NCI-H82 treated with DMSO at 0.1 percent for 48 hours (cell line): ENCODE measurements around the gene TMEM203.
"Not testable (repeated sequence)": the region's sequence is repeated elsewhere in the genome, so short reads cannot be mapped to it uniquely, and the experiment has no call there.

Experiments
- DNase-seq: peaks from one replicate; lab custom pipeline; 2025; ENCODE audit not compliant: unreplicated experiment; lab: John Stamatoyannopoulos, UW

The TMEM203 gene, protein sequence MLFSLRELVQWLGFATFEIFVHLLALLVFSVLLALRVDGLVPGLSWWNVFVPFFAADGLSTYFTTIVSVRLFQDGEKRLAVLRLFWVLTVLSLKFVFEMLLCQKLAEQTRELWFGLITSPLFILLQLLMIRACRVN

DNA sequence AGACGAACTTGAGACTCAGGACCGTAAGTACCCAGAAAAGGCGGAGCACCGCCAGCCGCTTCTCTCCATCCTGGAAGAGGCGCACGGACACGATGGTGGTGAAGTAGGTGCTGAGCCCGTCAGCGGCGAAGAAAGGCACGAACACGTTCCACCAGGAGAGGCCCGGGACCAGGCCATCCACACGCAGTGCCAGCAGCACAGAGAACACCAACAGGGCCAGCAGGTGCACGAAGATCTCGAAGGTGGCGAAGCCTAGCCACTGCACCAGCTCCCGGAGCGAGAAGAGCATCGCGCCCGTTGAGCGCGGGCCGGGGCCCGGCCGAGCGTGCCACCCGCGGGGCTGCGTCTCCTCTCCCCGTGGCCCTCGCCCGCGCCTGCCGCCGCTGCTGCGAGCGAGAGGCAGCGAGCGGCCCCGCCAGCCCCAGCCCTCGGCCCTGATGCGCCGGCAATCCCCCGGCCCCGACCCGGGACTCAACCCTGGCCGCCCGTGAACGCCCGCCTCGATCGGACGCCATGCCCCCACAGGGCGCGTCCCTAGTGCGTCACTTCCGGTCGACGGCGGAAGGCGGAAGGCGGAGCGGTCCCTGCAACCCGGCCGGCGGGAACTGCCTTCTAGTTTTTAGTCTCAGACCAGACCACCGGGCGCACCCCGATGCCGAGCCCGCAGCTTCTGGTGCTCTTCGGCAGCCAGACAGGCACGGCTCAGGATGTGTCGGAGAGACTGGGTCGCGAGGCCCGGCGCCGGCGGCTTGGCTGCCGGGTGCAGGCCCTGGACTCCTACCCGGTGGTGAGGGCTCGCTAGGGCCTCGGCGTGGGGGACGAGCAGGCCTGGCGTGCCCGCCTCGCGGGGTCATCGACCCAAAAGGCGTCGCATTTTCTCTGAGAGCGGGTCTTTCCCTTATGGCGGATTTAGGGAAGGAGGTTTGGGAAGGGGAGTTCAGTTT, at the start of gene TMEM203, which contains the start of gene NDOR1:
Gene TMEM203, minus strand, starts transcription at position 523 of the 944 bp plus-strand sequence. Its CDS starts 234 bp downstream, at position 289.
Gene NDOR1, plus strand, starts transcription at position 575 of the 944 bp plus-strand sequence. Its CDS starts 78 bp downstream, at position 653.
- DNase-seq, result peak; percentile 25

DNA sequence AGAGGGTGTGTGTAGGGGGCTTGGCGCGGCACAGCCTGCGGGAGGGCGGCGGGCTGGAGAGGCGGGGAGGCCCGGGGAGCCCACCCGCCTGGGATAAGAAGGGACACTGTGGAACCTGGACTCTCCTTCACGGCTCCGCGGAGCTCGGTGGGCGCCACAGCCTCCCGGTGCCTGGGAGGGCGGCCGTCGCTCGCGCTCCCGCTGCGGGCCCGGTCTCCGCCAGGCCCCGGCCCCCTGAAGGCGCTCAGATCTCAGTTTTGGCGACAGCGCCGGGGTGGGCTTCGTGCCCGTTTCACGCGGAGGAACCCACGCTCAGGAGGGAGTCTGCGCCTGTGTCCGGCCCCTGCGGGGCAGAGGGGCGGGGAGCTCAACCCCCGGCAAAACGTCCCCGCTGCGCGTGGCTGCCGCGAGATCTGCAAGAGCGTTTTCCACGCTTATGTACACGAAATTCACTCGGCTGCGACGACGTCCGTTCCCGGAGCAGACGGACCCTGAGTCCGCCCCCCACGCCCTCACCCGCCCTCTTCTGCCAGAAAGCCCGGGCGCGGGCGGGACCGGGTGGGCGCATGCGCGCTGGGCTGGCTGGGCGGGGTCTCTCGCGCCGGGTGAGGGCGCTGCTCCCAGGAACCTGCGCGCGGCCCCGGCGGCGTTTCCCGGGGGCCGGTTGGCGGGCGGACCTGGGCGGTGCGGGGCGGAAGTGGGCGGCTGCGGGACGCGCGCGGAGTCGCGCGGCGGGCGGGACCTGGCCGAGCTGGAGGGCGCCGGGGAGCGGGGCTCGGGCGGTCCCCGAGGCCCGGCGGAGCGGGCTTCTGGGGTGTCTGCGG, 49.4 kb upstream of the TMEM203 start, which contains the start of gene NELFB:
Gene NELFB, plus strand, starts transcription at position 704 of the 824 bp plus-strand sequence.
- peak; percentile 52 for DNase-seq

DNA sequence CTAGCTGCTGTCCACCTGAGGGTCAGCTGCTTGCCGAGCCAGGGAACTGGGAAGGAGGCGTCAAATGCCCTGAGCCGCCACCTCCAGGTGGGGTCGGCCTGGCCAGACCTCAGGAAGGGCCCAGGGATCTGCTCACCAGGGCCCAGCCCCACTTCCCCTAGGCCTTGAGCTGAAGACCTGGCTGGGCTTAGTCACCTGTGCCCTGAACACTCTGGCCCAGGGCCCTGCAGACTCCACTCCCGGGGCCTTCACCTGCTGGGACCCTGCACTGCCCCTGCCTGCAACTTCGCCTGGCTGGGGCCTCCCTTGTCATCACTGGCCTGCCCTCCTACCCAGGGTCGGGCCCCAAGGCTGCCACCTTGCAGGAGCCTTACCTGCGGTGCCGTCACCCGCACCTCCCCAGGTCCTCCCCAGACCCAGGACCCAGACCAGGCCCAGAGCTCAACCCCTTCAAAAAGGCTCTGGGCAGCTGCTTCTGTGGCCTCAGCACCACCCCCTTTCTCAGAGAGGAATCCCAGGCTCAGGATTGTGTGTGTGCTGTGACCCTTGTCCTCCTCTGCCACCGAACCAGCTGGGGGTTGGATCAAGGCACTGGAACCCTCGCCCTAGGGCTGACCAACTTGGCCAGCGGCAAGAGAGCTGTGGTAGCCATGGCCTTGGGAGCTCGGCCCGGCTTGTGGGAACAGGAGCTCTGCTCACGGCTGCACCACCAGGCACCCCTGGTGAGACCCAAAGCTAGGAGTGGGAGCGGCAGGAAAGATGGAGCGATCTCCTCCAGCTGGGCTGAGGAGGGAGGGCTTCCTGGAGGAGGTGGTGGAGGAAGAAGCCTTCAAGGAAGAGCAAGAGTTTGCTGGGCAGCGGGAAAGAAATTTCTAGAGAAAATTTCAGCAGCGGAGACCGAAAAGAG, 48.5 kb upstream of the TMEM203 start:
- DNase-seq, result no peak

DNA sequence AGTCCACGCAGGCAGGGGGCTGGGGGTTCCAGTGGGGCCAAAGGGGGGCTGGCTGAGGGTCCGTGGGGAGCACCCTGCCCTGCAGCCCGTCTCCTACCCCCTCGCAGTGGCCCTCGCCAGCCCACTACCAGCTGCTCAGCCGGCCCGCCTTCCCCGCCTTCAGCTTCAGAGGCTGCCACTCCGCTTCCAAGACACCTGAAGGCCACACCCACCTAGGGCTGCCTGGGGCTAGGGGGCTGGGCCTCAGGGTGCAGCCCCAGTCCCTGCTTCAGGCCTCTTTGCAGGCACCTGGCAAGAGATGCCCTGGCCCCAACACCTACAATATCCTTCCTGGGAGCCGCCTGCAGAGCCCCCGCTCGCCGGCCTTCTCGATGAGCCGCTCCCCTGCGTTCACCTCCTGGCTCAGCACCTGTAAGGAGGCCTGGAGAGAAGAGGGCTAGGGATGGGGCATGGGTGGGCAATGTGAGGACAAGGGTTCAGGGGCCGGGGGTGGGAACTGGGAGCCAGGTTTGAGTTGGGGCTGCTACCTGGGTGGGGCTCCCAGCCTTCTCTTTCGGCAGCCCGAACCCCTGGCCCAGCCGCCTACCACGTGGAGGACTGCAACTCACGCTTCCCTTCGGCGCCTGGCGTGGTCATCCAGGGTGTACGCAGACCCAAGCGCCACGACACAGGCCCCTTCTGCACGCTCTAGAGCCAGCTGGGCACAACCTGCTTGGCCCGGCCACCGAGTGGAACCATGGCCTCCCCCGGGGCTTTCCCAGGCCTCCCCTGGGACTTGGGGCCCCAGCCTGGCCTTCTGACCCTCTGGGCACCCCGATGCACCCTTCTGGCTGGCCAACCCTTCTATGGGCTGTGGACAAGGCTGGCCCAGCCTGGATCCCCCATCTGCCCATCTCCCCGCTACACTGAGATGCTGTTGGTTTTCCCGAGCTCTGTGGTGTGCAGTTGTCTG, 47.4 kb upstream of the TMEM203 start:
- no peak for DNase-seq

DNA sequence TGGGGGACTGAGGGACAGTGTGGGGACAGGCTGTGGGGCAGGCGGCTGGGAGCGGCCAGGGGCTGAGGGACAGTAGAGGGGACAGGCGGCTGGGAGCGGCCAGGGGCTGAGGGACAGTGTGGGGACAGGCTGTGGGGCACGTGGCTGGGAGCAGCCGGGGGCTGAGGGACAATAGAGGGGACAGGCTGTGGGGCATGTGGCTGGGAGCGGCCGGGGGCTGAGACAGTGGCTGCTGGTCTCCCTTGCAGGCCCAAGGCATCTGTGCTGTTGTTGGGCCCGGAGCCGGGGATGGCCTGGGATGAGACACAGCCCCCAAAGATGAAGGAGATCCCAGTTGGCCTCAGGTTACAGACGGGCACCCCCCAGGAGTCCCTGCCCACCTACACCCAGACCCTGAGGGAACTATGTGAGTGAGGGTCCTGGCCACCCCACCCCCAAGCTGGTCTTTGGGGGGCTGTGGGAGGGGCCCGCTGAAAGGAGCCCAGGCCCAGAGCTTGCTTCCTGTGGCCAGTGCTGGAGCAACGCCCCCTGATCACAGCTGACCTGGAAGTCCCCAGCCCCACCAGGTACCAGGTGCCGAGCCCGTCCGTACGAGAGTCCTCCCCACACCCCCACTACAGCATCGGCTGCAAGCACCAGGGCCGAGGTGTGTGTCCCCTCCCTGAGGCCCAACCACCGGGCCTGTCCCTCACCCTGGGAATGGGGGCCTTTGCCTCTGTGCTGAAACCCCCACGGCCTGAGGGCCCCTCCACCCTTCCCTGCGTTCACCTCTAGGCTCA, 46.2 kb upstream of the TMEM203 start:
- DNase-seq, result no peak

DNA sequence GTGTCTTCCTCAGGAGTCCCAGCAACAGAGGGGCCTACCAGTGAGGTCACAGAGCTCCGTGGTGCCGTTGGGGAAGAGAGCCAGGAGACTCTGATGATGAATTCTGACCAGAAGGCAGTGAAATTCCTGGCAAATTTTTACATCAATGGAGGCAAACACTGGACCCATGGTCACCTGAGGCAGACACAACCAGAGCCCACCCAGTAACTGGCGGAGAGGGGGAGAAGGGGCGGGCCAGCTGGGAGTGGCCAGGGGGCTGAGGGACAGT, 45.7 kb upstream of the TMEM203 start, which contains the start of gene STPG3:
Gene STPG3, plus strand, starts transcription at position 93 of the 268 bp plus-strand sequence. Its CDS starts 1 bp downstream, at position 94.
- DNase-seq, result no peak

DNA sequence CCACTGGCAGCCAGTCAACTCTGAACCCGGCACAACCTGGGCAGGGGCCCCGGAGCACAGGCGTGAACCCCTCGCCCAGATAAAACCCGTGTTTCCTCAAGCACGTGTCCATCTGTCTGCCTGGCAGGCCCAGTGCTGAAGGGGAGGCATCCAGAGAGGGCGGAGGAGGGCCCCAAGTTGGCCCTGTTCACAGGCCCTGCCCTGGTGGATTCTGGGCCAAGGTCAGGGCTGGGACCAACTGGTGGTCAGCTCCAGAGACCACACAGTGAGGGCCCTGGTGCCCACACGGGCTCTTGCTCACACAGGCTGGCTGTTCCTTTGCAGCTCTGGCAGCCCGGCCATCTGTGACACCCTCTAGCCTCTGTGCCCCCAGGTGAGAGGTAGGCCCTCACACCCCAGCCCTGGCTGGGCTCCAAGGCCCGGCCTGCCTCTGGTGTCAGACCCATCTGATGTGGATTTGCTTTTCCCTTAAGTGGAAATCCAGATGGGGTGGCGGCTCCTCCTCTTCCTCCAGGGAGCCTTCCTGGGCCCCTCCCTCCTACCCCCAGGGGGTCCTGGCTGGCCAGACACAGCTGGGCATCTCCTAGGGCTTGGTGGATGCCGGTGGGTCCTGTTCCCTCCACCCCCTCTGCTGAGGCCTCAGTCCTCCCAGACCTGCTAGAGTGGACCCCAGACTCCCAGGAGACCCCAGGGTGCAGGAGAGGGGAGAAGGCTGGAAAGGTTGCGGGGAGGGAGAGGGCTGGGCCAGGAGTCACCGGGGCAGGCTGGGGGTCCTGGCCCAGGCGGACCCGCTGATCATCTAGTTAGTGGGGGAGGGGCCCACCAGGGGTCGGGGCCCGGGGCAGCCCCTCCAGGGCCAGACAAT, 45.1 kb upstream of the TMEM203 start:
- DNase-seq, result no peak

DNA sequence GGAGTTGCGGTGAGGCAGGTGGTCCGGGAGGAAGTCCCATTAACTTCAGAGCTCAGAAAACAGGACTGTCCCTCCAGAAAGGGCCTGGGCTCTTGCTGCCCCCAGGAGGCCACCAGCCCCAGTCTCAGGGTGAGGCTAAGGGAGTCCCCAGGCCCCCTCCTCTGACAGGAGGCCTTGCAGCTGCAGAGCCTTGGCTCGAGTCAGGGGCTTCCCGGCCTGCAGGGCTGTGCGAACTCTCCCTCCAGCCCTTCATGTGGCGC, 42.4 kb upstream of the TMEM203 start:
- DNase-seq, result no peak

DNA sequence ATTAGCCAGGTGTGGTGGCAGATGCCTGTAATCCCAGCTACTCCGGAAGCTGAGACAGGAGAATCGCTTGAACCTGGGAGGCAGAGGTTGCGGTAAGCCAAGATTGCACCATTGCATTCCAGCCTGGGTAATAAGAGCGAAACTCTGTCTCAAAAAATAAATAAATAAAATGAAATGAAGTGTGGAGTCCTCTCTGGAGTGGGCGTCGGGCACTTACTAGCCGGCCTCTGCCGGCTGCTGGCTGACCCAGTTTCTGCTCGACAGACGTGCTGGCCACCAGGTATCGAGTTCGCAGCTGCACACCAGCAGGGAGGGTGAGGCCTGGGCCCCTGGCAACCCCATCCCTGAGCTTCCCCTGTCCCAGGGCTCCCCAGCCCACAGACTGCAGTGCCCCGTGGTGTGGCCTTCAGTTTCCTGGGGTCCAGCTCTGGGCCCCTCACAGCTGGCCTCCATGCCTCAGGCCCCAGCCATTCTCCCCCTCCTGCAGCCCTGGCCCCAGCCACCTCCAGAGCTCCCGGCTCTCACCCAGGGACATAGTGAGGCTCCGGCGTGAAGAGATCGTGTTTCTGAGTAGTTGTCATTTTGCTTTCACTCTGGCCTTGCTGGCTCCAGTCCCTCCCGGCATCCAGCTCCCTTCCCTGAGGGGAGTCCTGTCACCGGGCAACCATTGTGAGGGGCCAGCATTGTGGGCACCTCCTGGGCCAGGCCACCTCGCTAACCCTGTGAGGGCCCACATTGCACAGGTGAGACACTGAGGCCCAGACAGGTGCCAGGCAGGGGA, 41.9 kb upstream of the TMEM203 start:
- DNase-seq, result no peak

DNA sequence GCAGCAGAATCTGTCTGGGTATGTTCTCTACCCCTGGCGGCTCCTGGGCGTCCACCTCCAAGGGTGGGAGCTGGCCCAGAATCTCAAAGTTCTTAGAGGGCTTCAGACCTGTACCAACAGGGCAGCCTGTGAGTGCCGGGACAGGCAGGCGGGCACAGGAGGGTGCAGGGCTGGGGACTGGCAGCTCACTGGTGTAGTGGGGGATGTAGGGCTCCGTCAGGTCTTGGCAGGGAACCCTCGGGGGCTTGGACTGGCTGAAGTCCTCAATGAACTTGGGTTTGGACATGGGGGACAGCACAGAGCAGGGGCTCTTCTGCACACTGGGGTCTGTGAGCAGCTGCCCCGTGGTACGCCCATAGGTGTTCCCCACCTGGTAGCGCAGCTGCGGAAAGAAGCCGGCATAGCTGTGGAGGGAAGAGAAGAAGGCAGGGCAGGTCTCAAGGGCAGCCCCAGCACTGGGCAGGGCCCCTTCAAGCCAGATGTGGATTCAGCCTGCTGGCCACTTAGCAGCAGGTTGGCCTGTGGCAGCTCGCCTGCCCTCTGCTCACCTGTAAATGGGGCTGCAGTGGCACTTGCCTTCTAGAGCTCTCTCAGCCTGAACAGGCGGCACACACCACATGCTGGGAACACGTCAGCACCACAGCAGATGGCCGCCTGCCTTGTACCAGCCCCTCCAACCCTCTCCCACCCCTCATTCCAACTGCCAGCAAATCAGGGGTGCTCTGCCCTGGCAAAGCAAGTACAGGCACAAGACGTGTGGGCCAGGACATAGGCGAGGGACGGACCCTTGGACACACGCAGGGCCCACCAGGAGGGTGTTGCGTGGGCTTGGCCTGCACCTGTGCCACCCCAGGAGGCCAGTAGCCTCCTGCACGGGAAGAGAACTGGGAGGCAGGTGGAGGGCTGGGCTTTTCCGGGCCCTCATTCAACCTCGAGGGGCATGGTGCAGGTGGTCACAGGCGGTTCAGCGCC, 40.3 kb upstream of the TMEM203 start:
- DNase-seq, result no peak

DNA sequence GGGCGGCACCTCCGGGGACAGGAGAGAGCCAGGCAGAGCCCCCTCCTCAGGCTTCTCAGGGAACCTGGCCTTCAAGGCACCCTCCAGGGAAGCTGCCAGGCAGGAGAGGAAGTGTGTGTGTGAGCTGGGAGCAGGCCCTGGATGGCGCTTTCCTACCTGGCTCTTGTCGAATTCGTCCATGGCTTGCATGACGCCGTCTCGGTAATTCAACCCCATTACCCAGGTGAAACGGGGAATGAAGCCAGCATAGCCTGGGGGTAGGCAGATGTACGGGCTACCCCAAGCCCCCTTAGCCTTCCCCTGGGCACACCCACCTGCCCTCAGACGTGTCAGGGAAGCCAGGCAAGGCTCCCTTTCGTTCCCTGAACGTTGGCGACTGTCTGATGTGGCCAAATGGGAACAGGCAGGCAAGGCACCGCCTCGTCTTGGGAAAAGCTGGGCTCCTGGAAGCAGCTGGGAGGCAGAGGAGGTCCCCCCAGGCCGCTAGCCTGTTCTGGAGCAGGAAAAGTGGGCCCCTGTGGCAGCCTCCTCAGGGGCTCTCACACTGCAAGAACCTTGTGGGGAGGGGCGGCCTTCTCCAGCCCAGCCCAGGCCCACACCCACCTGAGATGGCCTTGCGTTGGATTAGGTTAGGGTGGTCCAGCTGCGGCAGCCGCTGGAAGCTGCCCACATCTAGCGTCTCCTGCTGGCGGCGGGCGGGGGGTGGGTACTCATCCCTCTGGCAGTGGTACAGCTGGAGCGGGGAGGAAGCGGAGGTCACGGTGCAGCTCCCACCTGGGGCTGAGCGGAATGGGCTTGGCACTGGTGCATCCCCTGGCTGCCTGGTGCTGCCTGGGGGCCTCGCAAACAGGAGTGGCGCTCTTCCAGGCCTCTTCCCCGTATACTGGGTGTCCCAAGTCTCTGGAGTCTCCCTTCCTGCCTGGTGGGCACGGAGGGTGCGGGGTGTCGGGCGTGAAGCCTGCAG, 39.3 kb upstream of the TMEM203 start:
- DNase-seq, result no peak

DNA sequence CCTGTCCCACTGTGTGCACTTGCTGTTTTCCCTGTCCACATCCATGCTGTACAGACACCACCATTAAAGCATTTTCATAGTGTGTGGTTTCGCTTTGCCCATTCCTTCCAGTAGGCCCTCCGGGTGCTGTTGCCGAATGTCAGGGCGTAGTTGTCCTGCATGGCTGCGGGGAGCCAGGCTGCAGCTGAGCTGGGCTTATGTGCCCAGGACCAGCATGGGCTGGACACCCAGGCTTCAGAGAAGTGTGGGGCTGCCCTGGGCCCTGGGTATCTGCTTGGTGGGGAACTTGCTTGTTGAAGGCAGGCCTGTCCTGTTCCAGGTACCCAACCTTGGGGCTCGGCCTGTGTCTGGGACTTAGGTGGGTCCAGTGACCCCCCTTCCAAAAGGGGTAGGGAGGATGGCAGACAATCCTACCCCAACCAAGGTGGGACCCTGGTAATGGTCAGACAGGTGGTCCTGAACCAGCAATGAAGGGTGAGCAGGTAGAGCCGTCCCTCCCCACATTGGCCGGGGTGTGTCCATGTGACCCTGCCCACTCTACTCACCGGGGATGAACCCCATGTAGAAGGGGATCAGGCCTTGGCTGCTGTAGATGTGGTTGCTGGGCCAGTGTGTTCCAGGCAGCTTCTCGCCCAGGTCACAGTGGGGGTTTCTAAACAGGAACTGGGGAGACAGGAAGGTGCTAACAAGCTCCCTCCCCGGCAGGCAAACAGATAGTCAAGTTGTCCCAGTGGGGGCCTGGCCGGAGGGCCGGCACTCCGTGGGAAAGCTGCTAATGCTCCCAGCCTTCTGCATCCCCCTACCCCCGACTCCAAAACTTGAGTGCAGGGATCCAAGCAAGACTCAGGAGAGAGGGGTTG, 38.4 kb upstream of the TMEM203 start:
- DNase-seq, result no peak

DNA sequence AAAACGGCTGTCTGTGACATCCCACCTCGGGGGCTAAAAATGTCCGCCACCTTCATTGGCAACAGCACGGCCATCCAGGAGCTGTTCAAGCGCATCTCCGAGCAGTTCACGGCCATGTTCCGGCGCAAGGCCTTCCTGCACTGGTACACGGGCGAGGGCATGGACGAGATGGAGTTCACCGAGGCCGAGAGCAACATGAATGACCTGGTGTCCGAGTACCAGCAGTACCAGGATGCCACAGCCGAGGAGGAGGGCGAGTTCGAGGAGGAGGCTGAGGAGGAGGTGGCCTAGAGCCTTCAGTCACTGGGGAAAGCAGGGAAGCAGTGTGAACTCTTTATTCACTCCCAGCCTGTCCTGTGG, 37.8 kb upstream of the TMEM203 start:
- DNase-seq, result not testable (repeated sequence)
